ENCODE data around the gene PDE4B. TPM values are rescaled to one million over a fixed set of nuclear protein-coding genes. Genes with fewer than 3 reads are reported as not detected.

The PDE4B gene
- polyA plus RNA-seq, 2 of the 4 experiments (the other 2 are of a cell fraction) = 20.2 to 56.8 TPM

- Histone ChIP-seq H3K27ac (no peak overlapping the region), H3K4me3 (no peak overlapping the region), H3K4me2 (no peak overlapping the region), H3K9me3 (no peaks in the 10 kb centered on the region), H3K4me1 (no peaks in the 10 kb centered on the region)
- ChIA-PET POLR2A (no interaction called here), CTCF (no interaction called here)
- ATAC-seq = no peak
- DNase-seq (ENCODE audit: low read depth in 1 of 2, low spot score in 1 of 2) = no peak
- TF ChIP-seq MAFK (IDR thresholded peaks at IDR 0.05; ENCODE audit: partially characterized antibody) (no peak), POLR2A (IDR thresholded peaks at IDR 0.05; ENCODE audit: low read length) (no peak), CBX8 (IDR thresholded peaks at IDR 0.05) (no peak), RFX5 (IDR thresholded peaks at IDR 0.05) (no peak), EHMT2 (IDR thresholded peaks at IDR 0.05; ENCODE audit: low read depth) (no peak), JUNB (IDR thresholded peaks at IDR 0.05) (no peak), ATOH8 (CRISPR knock-in tag; IDR thresholded peaks at IDR 0.05; ENCODE audit: low read depth) (no peak), RCOR1 (IDR thresholded peaks at IDR 0.05; ENCODE audit: low read depth, low read length) (no peak), ZSCAN20 (CRISPR knock-in tag; IDR thresholded peaks at IDR 0.05) (no peak), CTCF (IDR thresholded peaks at IDR 0.05) (no peak), ZC3H11A (IDR thresholded peaks at IDR 0.05) (no peak), MYC (IDR thresholded peaks at IDR 0.05; ENCODE audit: borderline replicate concordance, low read length) (no peak), NFE2L2 (conservative IDR thresholded peaks at IDR 0.05; ENCODE audit: low read length) (no peak), BCL3 (IDR thresholded peaks at IDR 0.05) (no peak)
- no peak for FAIRE-seq
- WGBS (ENCODE audit: missing lambda C conversion rate) = 56% methylated on average over 4 of the region's 4 CpGs
These were observed 27.1 kb upstream of the PDE4B start for GRCh38 chr1:65765631-65766030.

GRCh38 chr1:65769636-65770035 is 23.1 kb upstream of the PDE4B start:
- 62% methylated on average over 2 of the region's 2 CpGs for WGBS (ENCODE audit: missing lambda C conversion rate)
- H3K4me3 ChIP-seq = no peak overlapping the region
- no peak overlapping the region for H3K27ac ChIP-seq
- CTCF ChIA-PET = no interaction called here
- no peaks in the 10 kb centered on the region for H3K4me1 ChIP-seq
- DNase-seq (ENCODE audit: low read depth in 1 of 2, low spot score in 1 of 2) (no peak), ATAC-seq (no peak), FAIRE-seq (no peak)
- TF ChIP-seq POLR2AphosphoS2 (conservative IDR thresholded peaks at IDR 0.05; ENCODE audit: low read length) (no peak), ZFP36 (IDR thresholded peaks at IDR 0.05; ENCODE audit: borderline replicate concordance, partially characterized antibody) (no peak), KDM5A (IDR thresholded peaks at IDR 0.05) (no peak), CEBPB (IDR thresholded peaks at IDR 0.05) (no peak), ZSCAN20 (CRISPR knock-in tag; IDR thresholded peaks at IDR 0.05) (no peak), CTCF (IDR thresholded peaks at IDR 0.05) (no peak), NPAS2 (CRISPR knock-in tag; IDR thresholded peaks at IDR 0.05; ENCODE audit: borderline replicate concordance) (no peak), E2F6 (IDR thresholded peaks at IDR 0.05; ENCODE audit: borderline replicate concordance, low read depth) (no peak), HOXB5 (CRISPR knock-in tag; IDR thresholded peaks at IDR 0.05) (no peak), TFCP2L1 (CRISPR knock-in tag; IDR thresholded peaks at IDR 0.05) (no peak), EP300 (IDR thresholded peaks at IDR 0.05) (no peak), HDAC2 (IDR thresholded peaks at IDR 0.05) (no peak), BHLHE40 (IDR thresholded peaks at IDR 0.05; ENCODE audit: low read depth, low read length) (no peak), NFE2L2 (conservative IDR thresholded peaks at IDR 0.05; ENCODE audit: low read length) (no peak), CHD2 (IDR thresholded peaks at IDR 0.05; ENCODE audit: low read length, partially characterized antibody) (no peak), CBX8 (IDR thresholded peaks at IDR 0.05) (no peak), FOXS1 (CRISPR knock-in tag; IDR thresholded peaks at IDR 0.05) (no peak)
- H3K9me3 ChIP-seq = no peaks in the 10 kb centered on the region
- POLR2A ChIA-PET = no interaction called here
- H3K4me2 ChIP-seq = no peak overlapping the region

Measured in A549 (cell line).